SIG-M5 treated with dmso at 0.1 percent for 504 hours (cell line): ENCODE results near the gene MBNL1.

Experiments
- DNase-seq: peaks from one replicate; lab custom pipeline; 2025; ENCODE audit not compliant: unreplicated experiment; lab: John Stamatoyannopoulos, UW

The MBNL1 gene

DNA sequence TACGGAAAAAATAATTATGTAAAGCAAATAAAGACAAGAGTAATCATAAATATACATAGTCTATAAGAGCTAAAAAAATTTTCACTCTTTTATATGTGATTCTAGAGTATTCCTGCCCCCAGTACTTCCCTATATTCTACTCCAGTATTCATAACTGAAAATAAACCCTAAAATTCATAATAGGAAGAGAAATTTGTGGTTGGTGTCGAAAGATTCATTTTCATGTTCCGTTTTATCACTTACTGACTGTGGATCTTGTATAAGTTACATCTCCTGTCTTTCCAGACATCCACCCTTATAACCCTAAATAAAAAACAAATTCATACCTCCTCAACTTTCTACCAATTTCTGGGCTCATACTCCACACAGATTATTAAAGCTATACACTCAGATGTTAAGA lies 16.0 kb upstream of the MBNL1 start:
- DNase-seq, result peak; percentile 72

DNA sequence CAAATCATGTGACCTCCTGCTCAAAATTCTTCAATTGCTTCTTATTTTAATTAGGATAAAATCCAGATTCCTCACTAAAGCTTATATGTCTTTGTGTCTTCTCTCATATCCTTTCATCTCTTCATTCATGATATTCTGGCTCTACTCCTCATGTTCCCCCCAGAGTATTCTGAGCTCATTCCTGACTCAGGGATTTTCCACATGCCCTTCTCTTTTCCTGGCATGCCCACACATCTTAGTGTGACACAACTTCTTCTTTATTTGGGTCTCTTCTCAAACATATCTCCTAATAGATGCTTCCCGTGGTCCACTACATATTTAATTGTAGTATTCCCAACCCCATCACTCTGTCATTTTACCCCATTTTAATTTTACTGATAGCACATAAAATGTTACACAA lies 15.2 kb upstream of the MBNL1 start:
- no peak for DNase-seq

DNA sequence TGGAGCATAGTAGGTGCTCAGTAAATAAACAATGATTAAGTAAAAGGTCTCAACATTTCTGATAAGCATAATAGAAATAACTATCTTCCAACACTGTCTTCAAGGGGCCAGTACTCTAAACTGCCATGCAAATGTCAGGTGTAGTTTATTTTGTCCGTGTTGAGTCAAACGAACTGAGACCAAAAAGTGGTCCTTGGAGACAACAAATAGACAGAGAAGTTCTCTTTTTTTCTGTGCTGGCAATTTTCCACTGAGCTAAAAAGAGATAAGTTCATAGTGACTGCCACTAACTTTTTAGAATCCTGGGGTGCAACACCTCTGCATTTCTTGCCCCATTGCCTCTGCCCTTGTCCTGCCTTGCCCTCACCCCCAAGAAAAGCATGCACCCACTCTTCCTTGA lies 14.7 kb upstream of the MBNL1 start:
- no peak for DNase-seq

DNA sequence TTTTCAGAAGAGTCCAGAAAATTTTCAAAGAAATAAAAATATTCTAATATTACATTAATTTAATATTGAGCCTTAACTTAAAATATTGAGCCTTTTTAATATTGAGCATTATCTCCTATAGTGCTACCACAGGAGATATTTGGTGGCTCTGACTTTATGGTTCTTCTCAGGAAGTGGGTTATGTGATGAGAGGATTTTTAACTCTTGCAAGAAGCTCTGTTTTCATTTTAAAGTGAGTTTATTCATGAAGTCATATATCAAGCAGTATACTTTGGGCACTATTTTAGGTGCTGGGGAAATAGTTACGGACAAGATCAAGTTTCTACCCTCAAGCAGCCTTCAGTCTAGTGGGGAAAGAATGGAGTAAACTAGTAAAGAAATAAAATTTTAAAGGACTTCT lies 13.4 kb upstream of the MBNL1 start:
- DNase-seq, result no peak

DNA sequence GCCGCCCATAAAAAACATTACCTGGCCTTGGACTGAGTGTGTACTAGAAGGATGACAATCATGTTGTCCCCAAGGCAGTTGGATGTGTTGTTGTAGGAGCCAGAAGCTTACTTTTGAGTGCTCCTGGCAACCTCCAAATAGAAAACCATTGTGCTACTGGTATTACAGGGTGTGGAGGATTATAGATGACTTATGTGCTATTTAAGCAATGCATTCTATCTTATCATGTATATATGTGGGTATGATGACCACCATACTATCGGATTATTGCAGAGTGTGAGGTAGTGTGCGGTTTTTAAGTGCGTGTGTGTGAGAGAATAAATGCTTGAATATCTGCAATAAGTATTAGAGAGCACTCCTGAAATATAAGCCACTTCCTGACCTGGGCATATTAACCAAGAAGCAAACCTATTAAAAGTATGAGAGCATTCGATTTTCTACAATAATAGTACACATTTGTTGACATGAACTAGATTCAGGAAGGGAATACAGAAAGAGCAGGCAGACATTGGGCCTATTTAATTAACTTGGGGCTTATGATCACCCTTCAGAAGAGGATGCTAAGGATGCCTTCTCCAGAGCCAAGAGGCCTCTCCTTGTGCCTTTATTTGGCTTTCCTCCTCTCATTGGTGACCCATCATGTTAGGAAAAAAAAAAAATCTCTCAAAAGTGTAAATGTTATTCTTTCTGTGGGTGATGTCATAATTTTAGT lies 11.7 kb upstream of the MBNL1 start:
- DNase-seq, result no peak

DNA sequence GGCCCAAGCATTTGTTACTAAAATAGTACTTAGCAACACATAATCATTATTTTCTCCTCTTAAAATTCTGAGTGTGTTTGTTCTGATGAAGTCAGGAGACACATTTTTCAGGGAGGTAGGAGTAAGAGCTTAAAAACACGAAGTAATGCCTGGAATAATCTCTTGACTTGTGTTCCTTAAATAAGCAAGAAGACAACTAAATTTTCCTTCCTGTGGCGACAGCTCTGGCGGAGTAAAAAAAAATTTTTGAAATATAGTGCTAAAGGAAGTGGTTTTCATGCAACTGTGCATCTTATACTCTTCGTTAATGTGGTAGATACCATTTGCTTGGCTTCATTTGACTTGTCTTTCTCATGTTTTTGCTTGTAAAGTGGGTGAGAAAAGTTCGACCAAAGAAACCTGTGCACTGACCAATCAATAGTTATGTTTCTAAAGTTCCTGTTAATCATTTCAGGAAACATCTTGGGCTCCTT lies 11.1 kb upstream of the MBNL1 start:
- DNase-seq, result peak; percentile 81

DNA sequence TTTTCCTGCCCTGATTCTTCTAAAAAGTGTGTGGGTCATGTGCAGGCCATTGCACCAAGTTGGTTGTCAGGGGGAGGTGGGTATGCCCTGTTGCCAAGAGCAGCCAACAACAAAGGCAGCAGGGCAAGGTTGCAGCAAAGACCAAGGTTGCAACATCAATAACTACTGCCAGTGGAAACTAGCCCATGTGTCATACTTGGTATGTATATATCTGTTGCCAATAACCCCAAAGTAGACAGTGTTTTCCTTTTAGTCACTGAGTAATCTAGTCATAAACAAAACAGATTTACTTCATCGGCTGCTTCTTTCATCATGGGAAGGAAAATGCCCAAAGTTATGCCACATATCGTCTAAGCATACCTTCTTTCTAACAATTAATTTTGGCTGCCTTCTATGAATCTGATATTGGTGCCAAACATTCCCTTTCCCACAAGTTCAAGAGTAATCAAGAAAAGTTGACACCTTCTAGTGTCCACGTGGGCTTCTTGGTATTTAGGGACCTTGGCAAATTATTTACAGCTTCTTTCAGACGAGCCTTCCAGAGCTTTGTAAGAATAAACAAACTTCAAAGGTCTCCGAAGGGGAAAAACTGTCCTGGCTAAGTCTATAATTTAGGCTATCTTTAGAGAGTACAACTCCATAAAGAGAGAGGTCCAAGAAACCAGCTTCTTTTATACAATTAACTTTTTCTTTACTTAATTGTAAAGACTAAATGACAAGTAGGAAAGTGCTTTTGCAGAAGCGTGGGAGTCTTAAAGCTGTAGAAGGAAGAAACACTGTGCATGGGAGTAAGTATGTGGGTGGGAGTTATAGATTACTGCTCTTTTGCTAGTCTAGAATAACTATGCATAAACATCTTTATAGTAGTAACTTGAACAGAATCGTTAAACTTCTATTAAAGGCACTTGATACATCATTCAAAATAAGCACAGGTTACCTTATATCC lies 10.0 kb upstream of the MBNL1 start:
- peak; percentile 98 for DNase-seq

DNA sequence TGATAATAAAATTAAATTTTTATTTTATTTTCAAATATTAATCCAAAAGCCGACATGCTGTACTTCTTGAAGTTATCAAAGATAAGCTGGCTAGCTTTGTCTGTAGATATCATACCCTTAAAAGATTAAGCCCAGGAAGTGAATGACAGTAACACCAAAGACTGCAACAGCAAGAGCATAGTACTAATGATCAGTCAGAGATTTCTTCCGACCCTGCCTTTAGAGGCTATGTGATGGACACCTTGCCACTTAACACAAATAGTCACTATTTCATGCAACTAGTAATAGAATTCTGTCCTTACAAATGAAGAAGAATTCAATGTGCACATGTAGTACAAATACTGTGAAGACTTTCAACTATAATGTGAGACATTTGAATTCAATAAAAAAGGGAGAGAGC lies 9.3 kb upstream of the MBNL1 start:
- DNase-seq, result no peak

DNA sequence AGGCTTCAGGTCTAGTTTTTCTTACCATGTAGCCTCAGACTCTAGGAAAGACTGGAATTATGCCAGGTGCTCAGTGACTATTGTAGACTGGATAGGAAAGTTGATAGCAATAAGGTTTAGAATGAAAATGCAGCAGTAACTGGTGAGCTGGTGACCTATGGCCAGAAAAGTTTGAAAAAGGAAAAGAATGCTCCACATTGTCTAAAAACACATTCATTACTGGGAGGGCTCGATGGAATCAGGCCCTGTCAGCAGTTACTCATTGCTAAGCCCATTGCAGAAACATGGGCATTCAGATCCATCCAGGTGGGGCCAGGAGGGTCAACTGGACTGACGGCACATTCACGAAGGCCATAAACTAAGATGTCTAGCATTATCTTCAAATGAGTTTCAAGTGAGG lies 8.7 kb upstream of the MBNL1 start:
- no peak for DNase-seq

DNA sequence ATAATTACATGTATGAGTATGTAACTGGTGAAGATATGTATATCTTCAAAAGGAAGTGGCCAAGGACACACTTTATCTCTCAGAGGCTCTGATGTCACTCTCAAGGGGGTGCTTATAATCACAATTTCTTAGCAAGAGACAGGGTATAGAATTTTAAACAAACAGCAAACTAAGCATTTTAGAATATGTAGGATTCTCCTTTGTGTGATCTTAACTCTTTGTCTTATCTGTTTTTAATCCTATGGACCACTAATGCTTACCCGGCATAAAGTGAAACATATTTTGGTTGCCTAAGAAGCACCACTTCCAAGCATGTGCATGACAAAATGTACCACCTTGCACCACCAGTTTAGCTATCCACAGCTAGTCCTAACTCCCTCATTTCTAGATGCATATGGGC lies 8.2 kb upstream of the MBNL1 start:
- no peak for DNase-seq

DNA sequence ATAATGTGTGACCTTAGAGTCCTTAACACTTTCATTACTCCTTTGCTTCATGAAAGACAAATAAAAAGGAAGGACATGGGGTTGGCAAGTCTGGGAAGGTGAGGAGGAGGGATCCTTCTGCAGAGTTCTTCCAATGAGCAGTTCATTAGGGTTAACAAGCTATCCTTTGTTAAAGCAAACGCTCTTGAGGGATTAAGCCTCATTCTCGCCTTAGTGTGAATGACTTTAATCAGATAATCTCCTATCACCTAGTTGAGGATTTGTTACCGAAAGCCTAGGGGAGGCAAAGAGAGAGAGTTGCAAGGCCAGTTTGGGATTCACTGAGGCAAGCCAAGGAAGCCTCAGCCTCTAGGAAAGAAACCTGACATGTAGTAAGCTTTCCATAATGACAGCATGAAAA lies 7.4 kb upstream of the MBNL1 start:
- DNase-seq, result no peak

DNA sequence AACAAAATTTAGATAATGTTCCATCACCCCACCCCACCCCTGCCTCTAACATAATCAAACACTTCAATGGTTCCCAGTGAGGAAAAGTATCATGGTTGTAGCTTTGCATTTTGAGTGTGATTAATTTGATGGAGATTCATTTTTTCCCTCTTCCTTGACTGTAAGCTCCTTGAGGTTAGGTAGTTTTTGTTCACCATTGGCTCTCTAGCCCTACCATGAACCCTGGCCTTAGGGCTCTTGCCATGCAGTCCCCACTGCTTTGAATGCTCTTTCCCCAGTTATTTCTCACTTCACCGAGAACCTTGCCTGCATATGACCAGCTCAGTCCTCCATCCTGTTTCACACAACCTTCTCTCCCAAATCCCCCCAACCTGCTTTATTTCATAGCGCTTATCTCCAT lies 5.0 kb upstream of the MBNL1 start:
- DNase-seq, result no peak

DNA sequence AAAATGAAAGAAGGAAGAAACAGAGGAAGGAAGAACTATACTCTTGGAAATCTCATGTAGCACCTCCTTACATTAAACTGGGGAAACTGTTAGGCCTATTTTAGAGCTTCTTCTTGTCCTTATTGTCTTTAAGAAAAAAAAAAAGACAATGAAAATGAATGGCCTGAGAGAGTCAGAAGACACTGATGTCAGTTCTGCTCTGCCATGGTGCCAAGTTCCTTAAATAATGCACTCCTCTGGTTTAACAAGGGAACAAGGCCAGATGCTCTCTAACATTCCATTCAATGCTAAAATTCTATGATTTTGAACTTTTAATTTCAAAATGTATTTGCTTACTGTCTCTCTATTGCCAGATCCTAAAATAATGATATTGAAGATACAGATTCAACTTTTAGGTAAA lies 4.4 kb upstream of the MBNL1 start:
- DNase-seq, result no peak

DNA sequence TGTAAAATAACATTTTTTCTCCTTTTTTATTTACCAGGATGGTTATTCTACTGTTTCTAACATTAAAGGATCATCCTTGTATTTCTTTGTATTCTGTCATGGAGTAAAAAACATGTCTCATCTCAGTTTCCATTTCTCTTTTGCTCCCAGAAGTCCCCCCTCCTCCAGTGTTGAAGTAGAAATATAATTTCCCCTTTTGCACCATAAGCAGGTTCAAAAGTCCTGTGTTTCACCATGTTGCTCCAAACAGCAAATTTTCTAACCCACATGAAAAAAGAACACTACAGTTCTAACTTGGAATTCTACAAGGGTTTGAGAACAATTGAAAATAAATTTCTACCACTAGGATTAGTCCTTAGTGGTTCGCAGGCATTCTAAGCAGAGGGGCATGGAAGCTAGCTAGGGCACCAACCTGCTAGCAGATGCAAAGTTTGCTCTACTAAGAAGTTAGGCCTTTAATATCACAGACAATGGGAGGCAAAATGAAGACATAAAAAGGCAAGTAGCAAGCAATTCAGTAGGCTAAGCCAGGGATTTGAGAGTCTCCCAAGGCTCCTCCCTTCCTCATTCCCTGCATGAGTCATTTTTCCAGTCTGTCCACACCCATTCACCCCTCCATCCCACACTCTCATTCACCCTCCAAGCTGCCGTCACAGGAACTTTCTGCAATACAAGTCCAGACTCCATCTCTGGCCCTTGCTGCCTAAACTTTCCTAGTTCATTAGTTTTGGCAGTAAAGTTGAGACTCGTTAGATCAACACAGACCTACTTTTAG lies 2.3 kb upstream of the MBNL1 start:
- no peak for DNase-seq

DNA sequence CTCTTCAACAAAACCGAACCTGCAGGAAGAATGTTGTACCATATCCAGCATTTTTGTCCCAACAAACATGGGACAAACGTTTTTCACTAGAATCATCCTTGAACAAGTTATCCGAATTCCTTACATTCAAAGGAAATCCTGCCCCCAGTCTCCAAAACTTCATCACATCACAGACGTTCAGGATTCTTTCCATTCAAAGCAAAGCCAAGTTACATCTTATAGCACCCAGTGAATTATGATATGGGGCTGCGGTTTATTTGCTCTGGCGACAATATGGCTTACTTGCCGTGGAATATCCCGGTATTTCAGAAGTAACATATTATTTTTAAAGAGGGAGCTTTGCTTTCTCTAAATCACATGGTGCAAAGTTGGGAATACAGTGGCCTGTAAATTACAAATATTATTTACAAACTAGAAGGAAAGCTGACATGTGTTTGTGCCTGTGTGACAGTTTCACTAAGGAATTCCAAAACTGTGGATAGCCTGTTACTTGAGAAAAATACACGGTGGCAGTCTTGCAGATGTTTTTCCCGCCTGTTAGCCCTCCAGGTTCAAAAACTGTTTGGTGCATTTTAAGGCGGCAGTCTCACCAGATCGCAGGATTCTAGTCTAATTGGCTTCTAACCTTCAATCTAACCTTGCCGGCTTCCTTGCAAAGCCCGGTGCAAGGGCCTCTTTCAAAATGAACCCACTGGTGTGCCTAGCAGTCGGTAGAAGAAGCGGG lies 736 bp upstream of the MBNL1 start:
- no peak for DNase-seq

DNA sequence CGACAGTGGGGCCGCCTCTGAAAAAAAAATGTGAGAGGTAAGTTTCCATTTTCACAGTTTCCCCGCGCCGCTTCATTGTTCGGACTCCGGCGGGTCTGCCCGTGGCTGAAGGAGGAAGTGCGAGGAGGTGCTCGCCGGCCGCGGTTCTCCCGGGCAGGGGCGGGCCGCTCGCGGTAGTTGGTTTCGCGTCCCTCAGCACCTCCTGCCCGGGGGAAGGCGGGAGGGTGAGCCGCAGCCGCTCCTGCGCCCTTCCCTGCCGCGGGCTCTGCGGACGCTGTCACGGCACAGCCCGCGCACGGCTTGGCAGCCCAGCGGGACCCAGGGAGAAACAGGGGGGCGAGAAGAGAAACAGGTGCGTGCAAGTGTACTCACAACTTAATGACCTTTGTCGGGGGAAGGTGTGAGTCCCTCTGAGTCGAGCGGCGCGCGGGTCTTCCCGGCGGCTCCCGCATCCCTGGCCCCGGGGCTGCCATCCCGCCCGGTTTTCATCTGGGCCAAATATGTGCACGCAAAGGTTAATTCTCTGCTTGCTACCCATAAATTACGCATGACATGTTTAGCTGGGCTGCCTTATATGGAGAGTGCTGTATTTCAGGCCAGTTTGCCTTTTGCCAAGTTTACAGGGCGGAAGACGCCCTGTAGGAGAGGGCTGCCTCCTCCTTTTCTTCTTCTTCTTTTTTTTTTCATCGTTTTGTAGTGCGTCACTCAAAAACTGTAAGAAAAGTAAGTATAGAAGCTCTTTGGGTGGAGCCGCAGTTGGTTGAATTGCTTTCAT lies 514 bp downstream of the MBNL1 start:
- peak; percentile 77 for DNase-seq

DNA sequence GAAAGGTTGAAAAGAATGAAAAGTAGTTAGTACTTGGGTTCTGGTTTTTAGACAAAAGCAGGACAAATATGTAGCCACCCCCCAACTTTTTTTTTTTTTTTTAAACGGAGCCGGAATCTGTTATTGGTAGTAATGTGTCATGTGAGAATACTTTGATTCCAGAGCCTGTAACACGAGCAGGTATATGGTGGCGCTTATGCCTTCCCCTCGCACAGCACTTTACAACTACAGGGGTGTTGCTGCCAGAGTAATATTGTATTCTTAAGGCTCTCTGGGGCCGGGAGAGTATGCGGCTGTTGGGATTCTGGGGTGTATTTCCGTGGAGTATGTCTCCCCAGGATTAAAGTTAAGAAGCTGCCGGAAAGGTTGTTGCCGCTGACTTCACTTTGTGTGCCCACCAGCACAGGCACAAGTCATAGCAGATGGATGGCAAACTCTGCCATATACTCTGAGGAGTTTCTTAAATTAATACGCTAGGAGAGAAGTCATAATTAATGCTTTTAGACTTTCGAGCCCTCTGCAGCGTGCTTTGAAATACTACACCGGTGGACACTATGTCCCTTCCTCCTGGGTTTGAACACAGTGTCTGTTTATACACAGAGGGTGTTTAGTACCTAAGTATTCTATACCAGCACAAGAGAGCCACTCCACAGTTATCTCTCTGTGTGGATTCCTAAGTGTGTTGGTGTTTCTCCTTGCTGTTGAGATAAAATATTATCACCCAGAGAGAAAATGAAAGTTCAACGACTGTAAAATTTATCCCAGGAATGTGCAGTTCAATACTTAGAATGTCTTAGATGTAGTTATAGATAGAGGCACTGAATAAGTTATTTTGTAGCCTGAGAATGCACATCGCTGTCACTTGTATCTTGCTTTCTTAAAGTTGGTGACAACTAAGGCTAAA lies 1.4 kb downstream of the MBNL1 start:
- DNase-seq, result no peak

DNA sequence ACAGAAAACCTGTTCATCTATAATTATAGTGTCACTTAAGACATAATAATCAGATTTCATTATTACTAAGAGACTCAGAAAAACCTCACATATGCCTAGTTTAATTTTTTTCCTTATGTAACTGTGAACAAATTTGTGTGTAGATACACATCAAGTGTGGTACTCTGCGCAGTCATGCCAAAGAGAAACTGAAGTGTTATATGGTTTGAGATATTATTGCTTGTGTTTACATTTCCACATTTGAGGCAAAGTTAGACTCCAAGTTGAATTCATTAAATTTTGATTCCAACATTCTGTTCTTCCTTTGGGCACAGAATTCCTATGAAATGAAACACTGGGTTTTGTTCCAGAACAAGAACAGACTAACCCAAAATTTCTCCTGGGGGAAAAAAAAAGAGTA lies 2.2 kb downstream of the MBNL1 start:
- DNase-seq, result no peak
